ENCODE results near the gene COL9A3.

The COL9A3 gene

DNA sequence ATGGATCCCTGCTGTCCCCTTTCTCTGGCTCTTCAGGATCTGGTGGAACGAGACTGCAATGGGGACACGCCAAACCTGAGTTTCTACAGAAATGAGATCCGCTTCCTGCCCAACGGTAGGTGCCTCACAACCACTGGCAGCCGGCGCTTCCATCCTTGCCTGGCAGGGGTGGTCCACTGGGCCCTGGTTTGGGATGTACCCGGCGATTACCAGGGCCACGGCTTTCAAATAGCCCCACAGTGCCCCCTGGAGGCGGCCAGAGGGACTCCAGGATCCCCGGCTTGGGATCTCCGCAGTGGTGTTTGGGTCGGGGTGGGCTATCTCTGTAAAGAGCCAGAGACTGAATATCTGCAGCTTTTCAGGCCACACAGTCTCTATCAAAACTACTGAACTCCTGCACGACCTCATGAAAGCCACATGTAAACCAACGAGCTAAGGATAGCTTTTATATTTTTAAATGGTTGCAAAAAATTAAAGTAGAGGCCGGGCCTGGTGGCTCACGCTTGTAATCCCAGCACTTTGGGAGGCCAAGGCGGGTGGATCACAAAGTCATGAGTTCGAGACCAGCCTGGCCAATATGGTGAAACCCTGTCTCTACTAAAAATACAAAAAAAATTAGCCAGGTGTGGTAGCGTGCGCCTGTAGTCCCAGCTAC is 8.5 kb upstream of the COL9A3 start:
- Histone ChIP-seq H3K4me1 (ENCODE audit: control insufficient read depth, insufficient read depth, low read depth, low read length) (peaks cover 17% of the 10 kb centered on the region), H3K9me3 (ENCODE audit: control insufficient read depth, low read length) (no peaks in the 10 kb centered on the region), H3K27ac (ENCODE audit: low read length, poor library complexity, severe bottlenecking) (no peak overlapping the region), H3K9ac (ENCODE audit: low read length) (peak overlapping the region; percentile 45), H3K36me3 (ENCODE audit: control insufficient read depth in 1 of 2, insufficient read depth in 2 of 2, low read depth in 1 of 2, low read length in 2 of 2) (peaks cover 52 to 63% of the 10 kb centered on the region in 2 experiments), H3K18ac (ENCODE audit: low read depth in 1 of 2, low read length in 2 of 2) (no peak overlapping the region), H2AFZ (ENCODE audit: low read depth, low read length) (no peak overlapping the region), H4K8ac (ENCODE audit: low read length) (no peak overlapping the region), H3K79me1 (replicated peaks; ENCODE audit: low read length, poor library complexity, severe bottlenecking) (peaks cover 29% of the 10 kb centered on the region), H2BK15ac (ENCODE audit: low read depth, poor library complexity, severe bottlenecking) (no peak overlapping the region), H3K14ac (ENCODE audit: low read length in 2 of 2) (no peak overlapping the region), H3K23ac (ENCODE audit: low read length in 2 of 2) (no peak overlapping the region), H3K4me3 (ENCODE audit: insufficient read depth in 1 of 2, low read depth in 1 of 2, low read length in 2 of 2) (no peak overlapping the region), H2BK5ac (ENCODE audit: low read depth, low read length, poor library complexity, severe bottlenecking) (no peak overlapping the region), H3K4ac (ENCODE audit: low read depth in 1 of 2, low read length in 2 of 2) (no peak overlapping the region), H3K4me2 (ENCODE audit: low read length, poor library complexity, severe bottlenecking) (no peak overlapping the region), H3K27me3 (ENCODE audit: control insufficient read depth in 1 of 2, insufficient read depth in 1 of 2, low read length in 2 of 2) (no peaks in the 10 kb centered on the region), H2AK5ac (ENCODE audit: low read length, severe bottlenecking) (no peak overlapping the region), H2BK120ac (ENCODE audit: low read depth, low read length) (no peak overlapping the region), H2BK12ac (ENCODE audit: low read length in 2 of 2) (no peak overlapping the region), H4K91ac (ENCODE audit: low read length) (no peak overlapping the region)
- 43% methylated on average over 18 of the region's 21 CpGs for WGBS
- DNase-seq, result peak; percentile 57

DNA sequence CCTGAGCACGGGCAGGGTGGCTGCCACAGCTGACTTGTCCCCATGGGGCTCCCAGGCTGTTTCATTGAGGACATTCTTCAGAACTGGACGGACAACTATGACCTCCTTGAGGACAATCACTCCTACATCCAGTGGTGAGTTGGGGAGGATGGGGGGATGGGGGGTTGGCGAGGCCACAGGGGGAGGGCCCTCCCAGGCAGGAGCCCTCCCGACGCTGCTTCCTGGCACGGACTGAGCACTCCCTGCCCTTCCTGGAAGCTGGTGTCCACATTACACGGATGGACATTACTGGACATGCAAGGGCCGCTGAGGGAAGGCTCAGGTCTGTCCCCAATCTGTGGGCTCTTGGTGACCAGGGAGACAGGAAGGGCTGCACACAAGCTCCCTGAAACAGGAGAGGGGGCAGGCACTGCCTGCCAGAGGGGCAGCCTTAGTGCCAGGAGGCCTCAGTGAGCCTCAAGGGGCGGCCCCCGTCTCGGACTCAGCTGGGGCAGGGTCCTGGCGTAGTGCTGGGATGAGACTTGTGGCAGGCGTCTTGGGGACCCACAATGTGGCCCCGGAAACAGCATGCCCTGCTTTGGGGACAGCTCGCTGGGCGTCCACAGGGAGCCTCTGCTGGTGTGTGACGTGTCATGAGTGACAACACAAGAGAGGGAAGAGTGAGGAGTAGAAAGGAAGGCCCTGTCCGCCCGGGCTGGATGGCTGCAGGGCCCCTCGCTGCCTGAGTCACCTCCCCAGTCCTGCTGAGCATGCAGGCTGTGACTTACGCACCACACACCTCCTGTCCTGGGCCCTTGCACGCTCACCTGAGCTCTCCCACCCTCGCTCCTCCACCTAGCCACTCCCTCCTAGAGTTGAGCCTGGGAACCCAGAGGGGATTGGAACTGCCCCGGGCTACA is 7.1 kb upstream of the COL9A3 start:
- no peak overlapping the region for H2BK15ac ChIP-seq (ENCODE audit: low read depth, poor library complexity, severe bottlenecking)
- H3K4ac ChIP-seq (ENCODE audit: low read depth in 1 of 2, low read length in 2 of 2), result no peak overlapping the region
- H2BK120ac ChIP-seq (ENCODE audit: low read depth, low read length), result no peak overlapping the region
- H2AK5ac ChIP-seq (ENCODE audit: low read length, severe bottlenecking), result no peak overlapping the region
- H3K4me3 ChIP-seq (ENCODE audit: insufficient read depth in 1 of 2, low read depth in 1 of 2, low read length in 2 of 2), result no peak overlapping the region
- H4K8ac ChIP-seq (ENCODE audit: low read length), result no peak overlapping the region
- no peak overlapping the region for H3K27ac ChIP-seq (ENCODE audit: low read length, poor library complexity, severe bottlenecking)
- DNase-seq, result no peak
- H3K23ac ChIP-seq (ENCODE audit: low read length in 2 of 2), result no peak overlapping the region
- no peak overlapping the region for H3K9ac ChIP-seq (ENCODE audit: low read length)
- H2BK5ac ChIP-seq (ENCODE audit: low read depth, low read length, poor library complexity, severe bottlenecking), result no peak overlapping the region
- no peaks in the 10 kb centered on the region for H3K9me3 ChIP-seq (ENCODE audit: control insufficient read depth, low read length)
- no peak overlapping the region for H3K14ac ChIP-seq (ENCODE audit: low read length in 2 of 2)
- no peak overlapping the region for H3K18ac ChIP-seq (ENCODE audit: low read depth in 1 of 2, low read length in 2 of 2)
- peaks cover 21% of the 10 kb centered on the region for H3K4me1 ChIP-seq (ENCODE audit: control insufficient read depth, insufficient read depth, low read depth, low read length)
- peaks cover 52 to 78% of the 10 kb centered on the region in 2 experiments for H3K36me3 ChIP-seq (ENCODE audit: control insufficient read depth in 1 of 2, insufficient read depth in 2 of 2, low read depth in 1 of 2, low read length in 2 of 2)
- no peak overlapping the region for H2BK12ac ChIP-seq (ENCODE audit: low read length in 2 of 2)
- no peak overlapping the region for H2AFZ ChIP-seq (ENCODE audit: low read depth, low read length)
- 96% methylated on average over 23 of the region's 24 CpGs for WGBS
- H4K91ac ChIP-seq (ENCODE audit: low read length), result no peak overlapping the region
- H3K4me2 ChIP-seq (ENCODE audit: low read length, poor library complexity, severe bottlenecking), result no peak overlapping the region
- H3K27me3 ChIP-seq (ENCODE audit: control insufficient read depth in 1 of 2, insufficient read depth in 1 of 2, low read length in 2 of 2), result peaks cover 2 to 3% of the 10 kb centered on the region in 2 experiments
- H3K79me1 ChIP-seq (replicated peaks; ENCODE audit: low read length, poor library complexity, severe bottlenecking), result peaks cover 31% of the 10 kb centered on the region

DNA sequence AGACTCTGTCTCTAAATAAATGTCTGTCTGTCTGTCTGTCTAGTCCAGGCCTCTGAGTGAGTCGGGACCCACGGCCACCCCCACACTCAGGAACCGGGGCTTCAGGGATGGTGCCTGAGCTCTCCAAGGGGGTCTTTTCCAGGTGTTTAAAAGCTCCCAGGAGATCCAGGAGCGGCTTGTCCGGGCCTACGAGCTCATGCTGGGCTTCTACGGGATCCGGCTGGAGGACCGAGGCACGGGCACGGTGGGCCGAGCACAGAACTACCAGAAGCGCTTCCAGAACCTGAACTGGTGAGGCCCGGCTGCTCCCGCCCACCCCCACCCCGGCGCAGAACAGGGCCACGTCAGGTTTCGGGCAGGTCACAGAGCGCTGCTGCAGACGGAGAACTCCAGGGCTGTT is 5.5 kb upstream of the COL9A3 start:
- Histone ChIP-seq H2BK120ac (ENCODE audit: low read depth, low read length) (no peak overlapping the region), H3K79me1 (replicated peaks; ENCODE audit: low read length, poor library complexity, severe bottlenecking) (peaks cover 29% of the 10 kb centered on the region), H3K4me3 (ENCODE audit: insufficient read depth in 1 of 2, low read depth in 1 of 2, low read length in 2 of 2) (no peak overlapping the region), H3K18ac (ENCODE audit: low read depth in 1 of 2, low read length in 2 of 2) (no peak overlapping the region), H3K27ac (ENCODE audit: low read length, poor library complexity, severe bottlenecking) (no peak overlapping the region), H3K23ac (ENCODE audit: low read length in 2 of 2) (no peak overlapping the region), H3K4me2 (ENCODE audit: low read length, poor library complexity, severe bottlenecking) (no peak overlapping the region), H4K8ac (ENCODE audit: low read length) (no peak overlapping the region), H3K14ac (ENCODE audit: low read length in 2 of 2) (no peak overlapping the region), H2BK12ac (ENCODE audit: low read length in 2 of 2) (no peak overlapping the region), H2BK5ac (ENCODE audit: low read depth, low read length, poor library complexity, severe bottlenecking) (no peak overlapping the region), H3K4ac (ENCODE audit: low read depth in 1 of 2, low read length in 2 of 2) (no peak overlapping the region), H3K9ac (ENCODE audit: low read length) (no peak overlapping the region), H3K36me3 (ENCODE audit: control insufficient read depth in 1 of 2, insufficient read depth in 2 of 2, low read depth in 1 of 2, low read length in 2 of 2) (peaks cover 52 to 78% of the 10 kb centered on the region in 2 experiments), H3K4me1 (ENCODE audit: control insufficient read depth, insufficient read depth, low read depth, low read length) (peaks cover 28% of the 10 kb centered on the region), H2BK15ac (ENCODE audit: low read depth, poor library complexity, severe bottlenecking) (no peak overlapping the region), H2AFZ (ENCODE audit: low read depth, low read length) (no peak overlapping the region), H3K9me3 (ENCODE audit: control insufficient read depth, low read length) (no peaks in the 10 kb centered on the region), H4K91ac (ENCODE audit: low read length) (no peak overlapping the region), H3K27me3 (ENCODE audit: control insufficient read depth in 1 of 2, insufficient read depth in 1 of 2, low read length in 2 of 2) (peaks cover 18 to 19% of the 10 kb centered on the region in 2 experiments), H2AK5ac (ENCODE audit: low read length, severe bottlenecking) (no peak overlapping the region)
- WGBS, result 96% methylated on average over 21 of the region's 21 CpGs
- no peak for DNase-seq

DNA sequence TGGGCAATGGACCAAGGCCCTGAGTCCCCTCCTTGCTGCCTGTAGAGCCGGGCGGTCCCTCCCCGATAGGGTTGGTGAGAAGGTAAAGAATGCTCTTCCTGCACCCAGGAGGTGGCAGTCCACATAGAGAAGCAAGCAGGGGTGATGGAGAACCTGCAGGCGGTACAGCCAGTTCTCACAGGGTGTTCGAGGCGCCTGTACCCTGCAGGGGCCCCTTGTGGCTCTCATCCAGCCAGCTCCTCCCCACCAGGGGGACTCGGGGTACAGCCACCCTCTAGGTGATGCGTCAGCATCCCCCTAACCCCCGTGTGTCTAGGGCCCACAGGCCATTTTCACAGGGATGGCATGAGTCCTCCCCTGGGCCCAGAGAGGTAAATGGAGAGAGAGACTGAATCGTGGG is 5.1 kb upstream of the COL9A3 start:
- Histone ChIP-seq H3K79me1 (replicated peaks; ENCODE audit: low read length, poor library complexity, severe bottlenecking) (peaks cover 27% of the 10 kb centered on the region), H2BK120ac (ENCODE audit: low read depth, low read length) (no peak overlapping the region), H3K9ac (ENCODE audit: low read length) (no peak overlapping the region), H3K4ac (ENCODE audit: low read depth in 1 of 2, low read length in 2 of 2) (no peak overlapping the region), H2AK5ac (ENCODE audit: low read length, severe bottlenecking) (no peak overlapping the region), H3K36me3 (ENCODE audit: control insufficient read depth in 1 of 2, insufficient read depth in 2 of 2, low read depth in 1 of 2, low read length in 2 of 2) (peaks cover 52 to 75% of the 10 kb centered on the region in 2 experiments), H3K4me1 (ENCODE audit: control insufficient read depth, insufficient read depth, low read depth, low read length) (peaks cover 28% of the 10 kb centered on the region), H3K27me3 (ENCODE audit: control insufficient read depth in 1 of 2, insufficient read depth in 1 of 2, low read length in 2 of 2) (peaks cover 21% of the 10 kb centered on the region in 2 experiments), H2BK5ac (ENCODE audit: low read depth, low read length, poor library complexity, severe bottlenecking) (no peak overlapping the region), H4K8ac (ENCODE audit: low read length) (no peak overlapping the region), H3K18ac (ENCODE audit: low read depth in 1 of 2, low read length in 2 of 2) (no peak overlapping the region), H3K23ac (ENCODE audit: low read length in 2 of 2) (no peak overlapping the region), H2BK12ac (ENCODE audit: low read length in 2 of 2) (no peak overlapping the region), H2BK15ac (ENCODE audit: low read depth, poor library complexity, severe bottlenecking) (no peak overlapping the region), H3K14ac (ENCODE audit: low read length in 2 of 2) (no peak overlapping the region), H4K91ac (ENCODE audit: low read length) (no peak overlapping the region), H3K9me3 (ENCODE audit: control insufficient read depth, low read length) (no peaks in the 10 kb centered on the region), H3K4me3 (ENCODE audit: insufficient read depth in 1 of 2, low read depth in 1 of 2, low read length in 2 of 2) (no peak overlapping the region), H2AFZ (ENCODE audit: low read depth, low read length) (no peak overlapping the region), H3K4me2 (ENCODE audit: low read length, poor library complexity, severe bottlenecking) (no peak overlapping the region), H3K27ac (ENCODE audit: low read length, poor library complexity, severe bottlenecking) (no peak overlapping the region)
- DNase-seq, result no peak
- WGBS, result 95% methylated on average over 10 of the region's 10 CpGs

All from mesenchymal stem cell (in vitro differentiated cells and primary cell).